CD14-positive monocyte (primary cell): ENCODE results near the gene SEZ6L. TPM values are rescaled to one million over a fixed set of nuclear protein-coding genes. Genes with fewer than 3 reads are reported as not detected.

ENCODE experiments used
- DNase-seq, 3 donors: peaks; one replicate each; pipeline ENCODE4 v3.0.0-alpha.2; 2011 to 2022
- H2AFZ ChIP-seq: 2 replicates; pipeline ENCODE4 v1.6.0; 2012; ENCODE audit warnings: mild to moderate bottlenecking, low read depth, low read length, inconsistent platforms; ENCODE audit not compliant: insufficient read depth, poor library complexity, severe bottlenecking
- H3K27ac ChIP-seq, 2 donors: 1 replicate in 1 of 2; 2 replicates in 1 of 2; pipeline ENCODE4 v1.5.1; 2012 to 2013; ENCODE audit warnings: low read length in 2 of 2, control low read depth in 1 of 2, inconsistent platforms in 1 of 2, low read depth in 1 of 2, mild to moderate bottlenecking in 1 of 2
- H3K27me3 ChIP-seq, 2 donors: one replicate each; pipeline versions ENCODE4 v1.6.0 to v1.6.1; 2011 to 2013; ENCODE audit warnings: low read length in 2 of 2; ENCODE audit not compliant: control insufficient read depth in 2 of 2, insufficient read depth in 2 of 2
- H3K36me3 ChIP-seq, 2 donors: replicated peaks in 1 of 2; 1 replicate in 1 of 2; 2 replicates in 1 of 2; pipeline versions ENCODE4 v1.5.1 to v1.6.1; 2012 to 2013; ENCODE audit warnings: low read length in 2 of 2, control low read depth in 1 of 2, inconsistent platforms in 1 of 2, mild to moderate bottlenecking in 1 of 2; ENCODE audit not compliant: insufficient read depth in 2 of 2, control insufficient read depth in 1 of 2
- H3K4me1 ChIP-seq, 2 donors: 1 replicate in 1 of 2; 2 replicates in 1 of 2; pipeline versions ENCODE4 v1.5.1 to v1.6.1; 2012 to 2013; ENCODE audit warnings: low read length in 2 of 2, control low read depth in 1 of 2, inconsistent platforms in 1 of 2, mild to moderate bottlenecking in 1 of 2, moderate library complexity in 1 of 2; ENCODE audit not compliant: insufficient read depth in 2 of 2, control insufficient read depth in 1 of 2
- H3K4me2 ChIP-seq: replicated peaks from 2 replicates; pipeline ENCODE3; 2012; ENCODE audit warnings: low read length, moderate library complexity, mild to moderate bottlenecking; ENCODE audit not compliant: poor library complexity, severe bottlenecking; ENCODE audit errors: extremely low read depth
- H3K4me3 ChIP-seq, 3 experiments: fragments of 200-600 bp in 1 of 3; sonication (generic) in 1 of 3; replicated peaks in 1 of 3; 1 replicate in 2 of 3; 2 replicates in 1 of 3; pipeline ENCODE4 v1.5.1; 2011 to 2013; ENCODE audit warnings: low read length in 3 of 3, mild to moderate bottlenecking in 3 of 3, control low read depth in 2 of 3, low read depth in 2 of 3, inconsistent platforms in 1 of 3, moderate library complexity in 1 of 3
- H3K79me2 ChIP-seq: 2 replicates; pipeline ENCODE4 v1.6.0; 2012; ENCODE audit warnings: mild to moderate bottlenecking, control low read depth, inconsistent platforms, low read length, moderate library complexity; ENCODE audit not compliant: insufficient read depth
- H3K9ac ChIP-seq: 2 replicates; pipeline ENCODE4 v1.6.0; 2017; ENCODE audit warnings: low read length, mild to moderate bottlenecking; ENCODE audit not compliant: insufficient read depth, poor library complexity, severe bottlenecking
- H3K9me3 ChIP-seq, 2 donors: replicated peaks in 1 of 2; 1 replicate in 1 of 2; 2 replicates in 1 of 2; pipeline versions ENCODE4 v1.5.1 to v1.6.1; 2012 to 2013; ENCODE audit warnings: low read length in 2 of 2, control low read depth in 1 of 2; ENCODE audit not compliant: control insufficient read depth in 1 of 2, insufficient read depth in 1 of 2
- H4K20me1 ChIP-seq: 2 replicates; pipeline ENCODE4 v1.6.0; 2012; ENCODE audit warnings: mild to moderate bottlenecking, low read length, control low read depth, moderate library complexity; ENCODE audit not compliant: insufficient read depth
- H3K27ac Mint-ChIP-seq, 7 donors: one replicate each; pipeline ENCODE4 v1.8.0; 2020; ENCODE audit warnings: mild to moderate bottlenecking in 7 of 7, mixed read lengths in 7 of 7, moderate library complexity in 6 of 7, inconsistent platforms in 2 of 7
- H3K27me3 Mint-ChIP-seq, 3 donors: one replicate each; pipeline ENCODE4 v1.8.0; 2021 to 2022; ENCODE audit warnings: low read depth in 3 of 3, mild to moderate bottlenecking in 3 of 3, mixed read lengths in 3 of 3, moderate library complexity in 3 of 3, inconsistent platforms in 1 of 3
- H3K36me3 Mint-ChIP-seq, 2 donors: one replicate each; pipeline ENCODE4 v1.8.0; 2020; ENCODE audit warnings: mixed read lengths in 2 of 2, inconsistent platforms in 1 of 2, mild to moderate bottlenecking in 1 of 2
- H3K4me1 Mint-ChIP-seq: one replicate; pipeline ENCODE4 v1.8.0; 2020; ENCODE audit warnings: mild to moderate bottlenecking, mixed read lengths
- H3K4me3 Mint-ChIP-seq, 2 donors: one replicate each; pipeline ENCODE4 v1.8.0; 2020; ENCODE audit warnings: mild to moderate bottlenecking in 2 of 2, mixed read lengths in 2 of 2, moderate library complexity in 1 of 2
- H3K9me3 Mint-ChIP-seq, 7 donors: one replicate each; pipeline ENCODE4 v1.8.0; 2020 to 2022; ENCODE audit warnings: mixed read lengths in 7 of 7, mild to moderate bottlenecking in 6 of 7, moderate library complexity in 6 of 7, inconsistent platforms in 2 of 7
- CTCF ChIP-seq: fragments of 200-600 bp; IDR thresholded peaks from one replicate; pipeline ENCODE4 v1.8.0; 2022; ENCODE audit warnings: antibody characterized with exemption, mild to moderate bottlenecking
- WGBS: methylation state at CpG from one replicate; pipeline ENCODE4 v1.1.5; 2013; ENCODE audit warnings: missing lambda C conversion rate; ENCODE audit not compliant: insufficient coverage; 5-methylcytosine and 5-hydroxymethylcytosine counted together
- intact Hi-C, 2 donors: fragments of 100-400 bp; cut with micrococcal nuclease; formaldehyde crosslinking; loops; one replicate each; pipeline versions ENCODE4 v1.15.0 to v1.15.1; 2023
- polyA plus RNA-seq, 3 donors: library from polyadenylated mRNA; depleted of rRNA in 1 of 3; unstranded in 2 of 3; stranded (reverse) in 1 of 3; fragments of 300-500 nt in 2 of 3; fragments of >200 nt in 1 of 3; fragmentation: Illumina TruSeq in 2 of 3; gene quantifications; 1 replicate in 2 of 3; 2 replicates in 1 of 3; pipeline ENCODE4 v1.2.3, GENCODE V29; 2012 to 2021

SEZ6L gene
- polyA plus RNA-seq, 3 donors, result 0.43 to 2.8 (median 0.71) TPM

- no peaks in the 10 kb centered on the region for H4K20me1 ChIP-seq
- H3K27me3 ChIP-seq, result peaks cover 21 to 29% of the 10 kb centered on the region in 2 donors
- Mint-ChIP-seq H3K36me3 (no peaks in the 10 kb centered on the region), H3K27ac (no peak overlapping the region), H3K27me3 (peaks cover 27 to 42% (median 40%) of the 10 kb centered on the region in 3 donors), H3K4me3 (peak overlapping the region; percentile 76 to 88), H3K4me1 (peaks cover 27% of the 10 kb centered on the region), H3K9me3 (peaks cover 0 to 10% (median 2%) of the 10 kb centered on the region in 7 donors)
- H2AFZ ChIP-seq, result no peak overlapping the region
- peak overlapping the region in 1 of 3 experiments; percentile 77 for H3K4me3 ChIP-seq
- peaks cover 30 to 36% of the 10 kb centered on the region in 2 donors for H3K4me1 ChIP-seq
- no peak overlapping the region for H3K27ac ChIP-seq
- no peaks in the 10 kb centered on the region for H3K36me3 ChIP-seq
- intact Hi-C loops, result no loop called here
- DNase-seq, result no peak
- H3K79me2 ChIP-seq, result no peaks in the 10 kb centered on the region
- no peak for TF ChIP-seq CTCF
- H3K4me2 ChIP-seq, result peak overlapping the region; percentile 85
- H3K9me3 ChIP-seq, result no peaks in the 10 kb centered on the region
- H3K9ac ChIP-seq, result no peak overlapping the region
- WGBS, result 17% methylated on average over 12 of the region's 14 CpGs
These were observed 1.7 kb downstream of the SEZ6L start for GRCh38 chr22:26170795-26171580.

- Histone ChIP-seq H3K9me3 (no peaks in the 10 kb centered on the region), H4K20me1 (no peaks in the 10 kb centered on the region), H3K27ac (no peak overlapping the region), H3K79me2 (no peaks in the 10 kb centered on the region), H3K4me2 (no peak overlapping the region), H3K9ac (no peak overlapping the region), H3K4me3 (no peak overlapping the region), H3K4me1 (peaks cover 28 to 34% of the 10 kb centered on the region in 2 donors), H2AFZ (no peak overlapping the region), H3K27me3 (peaks cover 21 to 29% of the 10 kb centered on the region in 2 donors), H3K36me3 (no peaks in the 10 kb centered on the region)
- H3K27ac Mint-ChIP-seq, result no peak overlapping the region
- peaks cover 27 to 42% (median 40%) of the 10 kb centered on the region in 3 donors for H3K27me3 Mint-ChIP-seq
- peak; percentile 83 for TF ChIP-seq CTCF
- peak in 2 of 3 donors; percentile 3 to 11 for DNase-seq
- intact Hi-C loops, result no loop called here
- H3K4me3 Mint-ChIP-seq, result no peak overlapping the region
- H3K4me1 Mint-ChIP-seq, result peaks cover 26% of the 10 kb centered on the region
- 67% methylated on average over 2 of the region's 5 CpGs for WGBS
- peaks cover 0 to 10% (median 0%) of the 10 kb centered on the region in 7 donors for H3K9me3 Mint-ChIP-seq
- no peaks in the 10 kb centered on the region for H3K36me3 Mint-ChIP-seq
These were observed 3.2 kb downstream of the SEZ6L start for GRCh38 chr22:26172389-26172990.
